Measurements from ENCODE around the gene AGBL3. TPM values are rescaled to one million over a fixed set of nuclear protein-coding genes. Genes with fewer than 3 reads are reported as not detected.
"Not testable (repeated sequence)": the region's sequence is repeated elsewhere in the genome, so short reads cannot be mapped to it uniquely, and the experiment has no call there.

AGBL3 gene
- total and polyA plus RNA-seq, 9 of the 15 experiments (the other 6 are each of a cell fraction or from before 2014, with no cell fraction given) = 0.54 to 2.9 (median 1.7) TPM

GRCh38 chr7:135035252-135035651 is 48.9 kb downstream of the AGBL3 start:
- CTCF ChIA-PET (ENCODE audit: low intra/inter-chr PET ratio) = no interaction called here
- in situ Hi-C loops (cut with MboI) = no loop called here
- no peaks in the 10 kb centered on the region for H3K36me3 ChIP-seq (ENCODE audit: control insufficient read depth, insufficient read depth, low read length)
- intact Hi-C loops (cut with micrococcal nuclease) = no loop called here
- FAIRE-seq (no peak), DNase-seq (ENCODE audit: extremely low read depth in 1 of 4, low spot score in 3 of 4) (no peak), ATAC-seq (no peak)
- no peak overlapping the region for H3K4me2 ChIP-seq (ENCODE audit: insufficient read depth, low read length)
- no peak overlapping the region for H3K4me3 ChIP-seq
- H3K27me3 ChIP-seq (ENCODE audit: control insufficient read depth in 2 of 2, insufficient read depth in 2 of 2, low read length in 2 of 2) = peaks cover 0 to 5% of the 10 kb centered on the region in 2 experiments; a peak in 2 of 5 replicates
- H3K9ac ChIP-seq (ENCODE audit: insufficient read depth in 1 of 2, low read depth in 2 of 2, low read length in 2 of 2) = no peak overlapping the region
- H4K20me1 ChIP-seq (replicated peaks; ENCODE audit: control insufficient read depth, insufficient read depth, low read length) = no peaks in the 10 kb centered on the region
- H3K27ac ChIP-seq (ENCODE audit: extremely low read depth, low read depth, low read length) = no peak overlapping the region
- no peaks in the 10 kb centered on the region for H3K9me3 ChIP-seq (replicated peaks; ENCODE audit: control insufficient read depth, insufficient read depth, low read depth, low read length)
- WGBS (ENCODE audit: insufficient coverage, low coverage, missing lambda C conversion rate) = 5% methylated on average over 2 of the region's 2 CpGs
- POLR2A ChIA-PET = no interaction called here
- H3K4me1 ChIP-seq (replicated peaks in 1 of 2; ENCODE audit: control insufficient read depth in 2 of 2, insufficient read depth in 2 of 2, low read length in 2 of 2) = no peaks in the 10 kb centered on the region
- H3K9me1 ChIP-seq (ENCODE audit: control insufficient read depth, insufficient read depth, low read length) = no peaks in the 10 kb centered on the region
- H3K79me2 ChIP-seq (ENCODE audit: control insufficient read depth, insufficient read depth, low read length) = no peaks in the 10 kb centered on the region
- H2AFZ ChIP-seq (ENCODE audit: low read depth, low read length) = no peak overlapping the region
- no peak for TF ChIP-seq SP1 (CRISPR knock-in tag; IDR thresholded peaks at IDR 0.05)
- TF ChIP-seq ZNF197 (CRISPR knock-in tag; IDR thresholded peaks at IDR 0.05; ENCODE audit: low read depth) = no peak
- no peak for TF ChIP-seq IFI16 (CRISPR knock-in tag; IDR thresholded peaks at IDR 0.05)
- TF ChIP-seq FOXK1 (CRISPR knock-in tag; IDR thresholded peaks at IDR 0.05; ENCODE audit: borderline replicate concordance) = no peak
- no peak for TF ChIP-seq TAF15 (IDR thresholded peaks at IDR 0.05; ENCODE audit: low read depth, low read length)
- no peak for TF ChIP-seq RREB1 (CRISPR knock-in tag; IDR thresholded peaks at IDR 0.05)
- TF ChIP-seq, protein P1, sequence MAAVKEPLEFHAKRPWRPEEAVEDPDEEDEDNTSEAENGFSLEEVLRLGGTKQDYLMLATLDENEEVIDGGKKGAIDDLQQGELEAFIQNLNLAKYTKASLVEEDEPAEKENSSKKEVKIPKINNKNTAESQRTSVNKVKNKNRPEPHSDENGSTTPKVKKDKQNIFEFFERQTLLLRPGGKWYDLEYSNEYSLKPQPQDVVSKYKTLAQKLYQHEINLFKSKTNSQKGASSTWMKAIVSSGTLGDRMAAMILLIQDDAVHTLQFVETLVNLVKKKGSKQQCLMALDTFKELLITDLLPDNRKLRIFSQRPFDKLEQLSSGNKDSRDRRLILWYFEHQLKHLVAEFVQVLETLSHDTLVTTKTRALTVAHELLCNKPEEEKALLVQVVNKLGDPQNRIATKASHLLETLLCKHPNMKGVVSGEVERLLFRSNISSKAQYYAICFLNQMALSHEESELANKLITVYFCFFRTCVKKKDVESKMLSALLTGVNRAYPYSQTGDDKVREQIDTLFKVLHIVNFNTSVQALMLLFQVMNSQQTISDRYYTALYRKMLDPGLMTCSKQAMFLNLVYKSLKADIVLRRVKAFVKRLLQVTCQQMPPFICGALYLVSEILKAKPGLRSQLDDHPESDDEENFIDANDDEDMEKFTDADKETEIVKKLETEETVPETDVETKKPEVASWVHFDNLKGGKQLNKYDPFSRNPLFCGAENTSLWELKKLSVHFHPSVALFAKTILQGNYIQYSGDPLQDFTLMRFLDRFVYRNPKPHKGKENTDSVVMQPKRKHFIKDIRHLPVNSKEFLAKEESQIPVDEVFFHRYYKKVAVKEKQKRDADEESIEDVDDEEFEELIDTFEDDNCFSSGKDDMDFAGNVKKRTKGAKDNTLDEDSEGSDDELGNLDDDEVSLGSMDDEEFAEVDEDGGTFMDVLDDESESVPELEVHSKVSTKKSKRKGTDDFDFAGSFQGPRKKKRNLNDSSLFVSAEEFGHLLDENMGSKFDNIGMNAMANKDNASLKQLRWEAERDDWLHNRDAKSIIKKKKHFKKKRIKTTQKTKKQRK (IDR thresholded peaks at IDR 0.05; ENCODE audit: borderline replicate concordance, low read depth, low read length) = no peak
- no TSS peak for BruUV-seq (replicated peaks)

- H3K4me3 ChIP-seq; DNase-seq (ENCODE audit: extremely low read depth in 1 of 4, low spot score in 3 of 4); H3K4me1 ChIP-seq (replicated peaks in 1 of 2; ENCODE audit: control insufficient read depth in 2 of 2, insufficient read depth in 2 of 2, low read length in 2 of 2); ATAC-seq; H3K27ac ChIP-seq (ENCODE audit: extremely low read depth, low read depth, low read length); H3K9ac ChIP-seq (ENCODE audit: insufficient read depth in 1 of 2, low read depth in 2 of 2, low read length in 2 of 2); FAIRE-seq; BruUV-seq (replicated peaks); H3K9me3 ChIP-seq (replicated peaks; ENCODE audit: control insufficient read depth, insufficient read depth, low read depth, low read length); H3K4me2 ChIP-seq (ENCODE audit: insufficient read depth, low read length); CTCF ChIA-PET (ENCODE audit: low intra/inter-chr PET ratio); in situ Hi-C loops (cut with MboI); H4K20me1 ChIP-seq (replicated peaks; ENCODE audit: control insufficient read depth, insufficient read depth, low read length); H3K36me3 ChIP-seq (ENCODE audit: control insufficient read depth, insufficient read depth, low read length); H3K9me1 ChIP-seq (ENCODE audit: control insufficient read depth, insufficient read depth, low read length); H3K79me2 ChIP-seq (ENCODE audit: control insufficient read depth, insufficient read depth, low read length); POLR2A ChIA-PET; H2AFZ ChIP-seq (ENCODE audit: low read depth, low read length); intact Hi-C loops (cut with micrococcal nuclease); H3K27me3 ChIP-seq (ENCODE audit: control insufficient read depth in 2 of 2, insufficient read depth in 2 of 2, low read length in 2 of 2): not testable (repeated sequence)
- 0% methylated on average over 10 of the region's 12 CpGs for WGBS (ENCODE audit: insufficient coverage, low coverage, missing lambda C conversion rate)
Measured at GRCh38 chr7:135067017-135067416, 80.7 kb downstream of the AGBL3 start.
